HG02884 (cell line): ENCODE measurements around the gene MYO1D.

Experiments
- ATAC-seq: cut with Tn5 transposase; IDR thresholded peaks from one replicate; pipeline ENCODE4 v1.9.1; 2021; ENCODE audit warnings: mild to moderate bottlenecking, moderate library complexity; ENCODE audit not compliant: unreplicated experiment

Gene MYO1D

GRCh38 chr17:32631341-32632096 lies 245.4 kb downstream of the MYO1D start:
- ATAC-seq, result no peak

DNA sequence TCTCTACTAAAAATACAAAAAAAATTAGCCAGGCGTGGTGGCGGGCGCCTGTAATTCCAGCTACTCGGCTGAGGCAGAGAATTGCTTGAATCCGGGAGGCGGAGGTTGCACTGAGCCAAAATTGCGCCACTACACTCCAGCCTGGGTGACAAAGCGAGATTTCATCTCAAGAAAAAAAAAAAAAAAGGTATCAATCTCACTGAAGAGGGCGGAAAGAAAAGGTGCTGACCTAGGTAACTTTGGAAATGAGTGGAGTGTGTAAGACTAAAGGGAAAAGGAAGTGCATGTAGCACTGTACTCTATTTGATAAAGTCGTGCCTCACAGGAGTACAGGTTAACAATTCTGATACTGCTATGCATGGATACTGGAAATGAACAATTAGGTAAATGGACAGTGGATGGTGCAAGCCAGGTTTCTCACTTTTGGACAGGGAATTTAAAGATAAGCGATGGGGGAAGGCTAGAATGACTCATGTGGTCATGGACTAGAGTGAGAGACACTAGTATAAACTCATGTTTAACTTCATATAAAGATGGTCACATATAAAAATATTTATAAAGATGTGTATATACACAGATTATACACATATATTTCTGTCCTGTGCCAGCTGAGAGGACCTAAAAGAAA lies 247.2 kb downstream of the MYO1D start:
- no peak for ATAC-seq

DNA sequence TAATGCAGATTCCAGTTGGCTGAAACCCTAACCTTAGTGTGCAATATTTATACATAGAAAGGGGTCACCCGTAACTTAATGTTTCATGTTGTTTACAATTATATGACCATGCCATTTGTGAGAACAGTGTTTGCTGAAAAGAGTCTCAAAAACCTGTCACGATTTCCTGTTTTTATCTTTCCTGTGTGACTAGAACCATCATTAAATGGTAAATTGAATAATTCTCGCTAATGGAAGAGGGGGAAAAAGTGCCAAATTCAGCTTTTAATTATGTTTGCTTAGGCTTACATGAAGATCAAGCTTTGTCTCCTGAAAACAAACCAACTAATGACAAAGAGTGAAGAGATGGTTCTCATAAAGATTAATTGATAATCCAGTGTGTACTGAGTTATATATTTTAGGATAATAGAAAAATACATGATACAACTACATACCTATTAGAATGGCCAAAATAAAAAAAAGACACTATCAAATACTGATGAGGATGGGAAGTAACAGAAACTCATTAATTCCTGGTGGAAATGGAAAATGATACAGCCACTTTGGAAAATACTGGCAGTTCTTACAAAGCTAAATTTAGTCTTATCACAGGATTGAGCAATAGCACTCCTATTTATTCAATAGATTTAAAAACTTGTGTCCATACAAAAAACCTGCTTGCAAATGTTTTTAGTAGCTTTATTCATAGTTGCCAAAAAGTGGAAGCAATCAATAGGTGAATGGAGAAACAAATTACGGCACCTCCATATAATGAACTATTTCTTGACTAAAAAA lies 248.5 kb downstream of the MYO1D start:
- no peak for ATAC-seq

GRCh38 chr17:32627239-32627996 lies 249.5 kb downstream of the MYO1D start:
- ATAC-seq, result no peak

- no peak for ATAC-seq
Measured at GRCh38 chr17:32626379-32626791, 250.5 kb downstream of the MYO1D start.

- no peak for ATAC-seq
Measured at GRCh38 chr17:32625971-32626370, 251.0 kb downstream of the MYO1D start.

DNA sequence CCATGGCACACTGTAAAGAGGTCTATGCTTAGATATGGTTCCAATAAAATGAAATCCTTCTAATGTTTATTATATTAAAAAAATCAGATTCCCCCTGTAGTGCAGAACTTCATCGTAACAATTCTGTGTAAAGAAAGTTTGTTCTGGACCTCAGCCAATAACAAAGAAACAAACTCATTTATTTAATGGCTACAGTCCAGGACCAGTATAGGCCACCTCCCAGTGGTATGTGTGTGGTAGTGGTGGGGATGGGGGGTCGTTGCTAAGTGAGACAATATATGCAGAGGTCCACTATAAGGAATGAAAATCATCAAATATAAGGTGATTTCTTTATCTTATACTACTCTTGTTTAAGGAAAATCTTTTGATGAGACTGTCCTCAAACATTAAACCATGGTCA lies 253.7 kb downstream of the MYO1D start:
- ATAC-seq, result no peak

GRCh38 chr17:32622540-32622939 lies 254.4 kb downstream of the MYO1D start:
- no peak for ATAC-seq

DNA sequence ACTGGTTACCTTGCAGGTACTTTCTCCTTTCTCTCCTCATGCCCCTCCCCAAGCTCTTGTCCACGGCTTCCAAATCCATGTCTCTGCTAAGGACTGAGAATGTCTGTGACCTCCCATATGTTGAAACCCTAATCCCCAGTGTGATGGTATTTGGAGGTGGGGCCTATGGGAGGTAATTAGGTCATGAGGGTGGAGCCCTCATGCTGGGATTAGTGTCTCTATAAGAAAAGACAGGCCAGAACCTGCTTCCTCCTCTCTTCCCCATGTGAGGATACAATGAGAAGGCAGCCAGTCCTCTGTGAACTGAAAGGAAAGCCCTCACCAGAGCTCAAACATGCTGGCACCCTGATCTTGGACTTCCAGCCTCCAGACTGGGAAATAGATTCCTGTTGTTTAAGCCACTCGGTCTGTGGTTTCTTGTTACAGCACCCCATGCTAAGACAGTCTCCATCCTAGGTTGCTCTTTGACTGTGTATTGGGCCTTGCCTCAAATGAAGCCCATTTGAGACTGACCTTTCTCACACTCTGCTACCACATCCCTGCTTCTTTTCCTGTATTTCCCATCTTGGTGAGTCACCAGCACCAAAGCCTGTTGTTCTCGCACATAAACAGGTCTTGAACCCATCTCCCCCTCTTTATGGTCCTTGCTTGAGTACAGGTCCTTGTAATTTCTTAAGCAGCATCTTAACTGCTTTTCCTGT lies 255.2 kb downstream of the MYO1D start:
- ATAC-seq, result no peak

- ATAC-seq, result no peak
Measured at GRCh38 chr17:32615326-32615725, 261.6 kb downstream of the MYO1D start.

- no peak for ATAC-seq
Measured at GRCh38 chr17:32610943-32611342, 266.0 kb downstream of the MYO1D start.

DNA sequence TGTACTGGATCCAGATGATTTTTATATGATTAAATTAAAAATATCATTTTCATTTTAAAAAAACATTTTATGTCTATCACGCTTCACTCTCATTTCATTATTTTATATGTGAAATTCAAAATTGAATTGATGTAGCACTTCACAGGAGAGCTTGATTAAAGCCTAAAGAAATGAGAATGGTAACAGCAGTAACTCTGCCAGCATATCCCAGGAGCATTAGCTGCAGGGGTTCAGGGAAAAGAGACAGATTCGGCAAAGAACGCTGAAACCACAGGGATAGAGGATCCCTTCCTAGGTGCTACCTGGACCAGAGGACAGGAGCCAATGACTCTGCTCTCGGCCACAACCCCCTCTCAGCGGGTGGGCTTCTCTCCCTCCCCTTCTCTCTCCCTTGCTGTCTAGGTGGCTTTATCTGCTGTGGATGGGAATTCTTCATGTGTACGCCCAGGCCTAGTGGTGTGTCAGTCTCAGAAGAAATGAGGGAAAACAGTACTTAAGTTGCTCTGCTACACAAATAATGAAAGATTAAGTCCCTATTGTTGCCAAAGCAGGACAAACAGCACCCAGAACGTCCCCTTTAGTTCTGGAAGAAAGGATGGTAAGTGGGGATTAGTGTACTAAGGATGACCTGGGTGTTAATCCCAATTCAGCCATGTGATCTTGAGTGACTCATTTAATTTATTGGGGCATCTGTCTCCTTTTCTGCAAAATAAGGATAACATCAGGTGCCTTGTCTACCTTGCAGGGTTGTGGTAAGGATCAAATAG lies 266.9 kb downstream of the MYO1D start:
- ATAC-seq, result no peak

- no peak for ATAC-seq
Measured at GRCh38 chr17:32609085-32609484, 267.8 kb downstream of the MYO1D start.

GRCh38 chr17:32608267-32608666 lies 268.7 kb downstream of the MYO1D start:
- no peak for ATAC-seq

GRCh38 chr17:32604966-32605365 lies 272.0 kb downstream of the MYO1D start:
- ATAC-seq, result no peak

GRCh38 chr17:32602396-32602795 lies 274.5 kb downstream of the MYO1D start:
- no peak for ATAC-seq

- ATAC-seq, result no peak
Measured at GRCh38 chr17:32601866-32602265, 275.1 kb downstream of the MYO1D start.

GRCh38 chr17:32596628-32597027 lies 280.3 kb downstream of the MYO1D start:
- no peak for ATAC-seq

DNA sequence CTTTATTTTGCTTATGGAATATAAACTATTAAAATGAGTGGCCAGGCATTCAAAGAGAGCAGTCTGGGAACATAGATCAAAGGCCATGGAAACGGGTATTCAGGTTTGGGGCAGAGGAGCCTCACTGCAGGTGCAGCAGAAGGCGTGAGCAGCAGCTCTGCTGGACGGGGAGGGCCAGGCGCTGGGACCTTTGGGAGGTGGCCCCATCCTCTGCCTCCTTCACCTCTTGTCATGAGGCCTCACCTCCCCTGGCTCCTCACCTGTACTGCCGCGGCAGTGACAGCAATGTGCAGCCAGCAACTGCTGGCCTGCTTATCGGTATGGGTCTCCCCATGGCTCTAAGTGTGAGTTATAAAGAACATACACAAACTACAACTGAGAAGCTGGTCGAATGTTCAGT lies 280.7 kb downstream of the MYO1D start:
- ATAC-seq, result no peak

DNA sequence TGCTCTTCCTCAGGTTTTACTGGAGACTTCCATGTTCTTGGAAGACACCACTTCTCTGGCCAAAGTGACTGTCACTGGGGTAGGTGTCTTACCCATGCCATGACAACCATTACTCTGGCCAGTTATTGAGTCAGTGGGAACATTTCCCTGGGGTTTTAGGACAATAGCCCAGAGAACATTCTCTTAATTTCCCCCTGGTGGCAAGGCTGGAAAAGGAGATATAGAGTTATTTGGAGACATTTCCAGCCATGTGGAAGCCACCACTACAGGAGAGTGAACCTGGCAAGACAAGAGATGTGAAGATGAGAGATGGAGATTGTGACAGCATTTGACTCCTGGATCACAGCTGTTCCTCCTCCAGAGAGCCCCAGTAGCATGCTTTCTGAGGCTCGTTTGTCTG lies 283.9 kb downstream of the MYO1D start:
- no peak for ATAC-seq
